GM12892 (cell line): ENCODE results near the gene COMMD3.
A peak's percentile ranks its signal among the peaks of the same experiment; 100 is the strongest.
"Not testable (repeated sequence)": the region's sequence is repeated elsewhere in the genome, so short reads cannot be mapped to it uniquely, and the experiment has no call there.

ENCODE experiments used
- DNase-seq: peaks from one replicate; pipeline ENCODE4 v3.0.0; 2011; ENCODE audit not compliant: insufficient read length
- FAIRE-seq: peaks from 2 replicates; lab custom pipeline; 2011; peaks lifted over from hg19 to GRCh38; lab: Jason Lieb, UNC
- POLR2A ChIP-seq: IDR thresholded peaks from 2 replicates; pipeline ENCODE4 v1.6.1; 2011; ENCODE audit warnings: low read depth, low read length, control low read depth
- POLR2AphosphoS5 ChIP-seq: IDR thresholded peaks from 2 replicates; pipeline ENCODE4 v1.6.1; 2011; ENCODE audit warnings: low read depth, low read length, control low read depth
- TAF1 ChIP-seq: IDR thresholded peaks from 2 replicates; pipeline ENCODE4 v1.6.1; 2011; ENCODE audit warnings: low read depth, mild to moderate bottlenecking, control low read depth, low read length, borderline replicate concordance

COMMD3 gene

GRCh38 chr10:22342421-22342820 is 26.2 kb downstream of the COMMD3 start:
- no peak for DNase-seq
- TF ChIP-seq TAF1 = no peak
- TF ChIP-seq POLR2A = no peak
- FAIRE-seq = peak; percentile 50

DNA sequence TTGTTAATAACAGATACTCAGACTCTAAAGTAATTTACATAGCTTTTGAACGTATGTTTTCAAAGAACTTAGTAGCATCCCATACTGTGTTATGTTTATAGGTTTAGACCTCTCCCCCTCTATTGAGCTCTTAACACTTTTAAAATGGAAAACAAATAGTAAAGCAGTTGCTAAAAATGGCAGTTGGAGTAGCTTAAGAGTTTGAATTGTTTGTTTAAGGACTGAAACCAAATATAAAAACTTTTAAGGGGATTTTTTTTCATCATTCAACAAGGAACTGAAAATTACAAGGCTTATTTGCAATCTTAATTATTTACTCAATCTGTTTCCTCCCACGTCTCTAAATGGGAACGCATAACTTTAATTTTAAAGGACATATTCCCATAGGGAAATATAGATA is 27.5 kb downstream of the COMMD3 start:
- no peak for DNase-seq
- TF ChIP-seq POLR2AphosphoS5 = no peak
- no peak for TF ChIP-seq POLR2A
- no peak for TF ChIP-seq TAF1
- peak; percentile 77 for FAIRE-seq

DNA sequence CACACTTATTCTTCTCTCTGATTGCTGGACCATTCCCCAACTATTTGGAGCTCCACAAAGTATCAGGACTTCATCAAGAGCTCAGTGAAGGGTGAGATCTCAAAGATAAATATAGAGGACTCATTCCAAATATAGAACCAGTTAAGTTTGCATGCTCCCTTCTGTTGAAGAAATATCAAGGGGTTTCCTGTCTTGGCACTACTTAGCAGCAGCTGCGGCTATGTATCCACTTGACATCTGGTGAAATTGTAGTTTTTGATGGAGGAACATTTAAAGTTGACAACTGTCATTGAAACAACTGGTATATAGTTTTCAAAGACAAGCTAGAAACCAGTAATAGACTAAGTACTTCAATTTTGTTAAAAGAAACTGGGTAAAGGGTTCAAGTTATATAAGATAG is 28.1 kb downstream of the COMMD3 start:
- no peak for TF ChIP-seq POLR2AphosphoS5
- no peak for TF ChIP-seq TAF1
- no peak for TF ChIP-seq POLR2A
- DNase-seq (no peak), FAIRE-seq (peak; percentile 85)

DNA sequence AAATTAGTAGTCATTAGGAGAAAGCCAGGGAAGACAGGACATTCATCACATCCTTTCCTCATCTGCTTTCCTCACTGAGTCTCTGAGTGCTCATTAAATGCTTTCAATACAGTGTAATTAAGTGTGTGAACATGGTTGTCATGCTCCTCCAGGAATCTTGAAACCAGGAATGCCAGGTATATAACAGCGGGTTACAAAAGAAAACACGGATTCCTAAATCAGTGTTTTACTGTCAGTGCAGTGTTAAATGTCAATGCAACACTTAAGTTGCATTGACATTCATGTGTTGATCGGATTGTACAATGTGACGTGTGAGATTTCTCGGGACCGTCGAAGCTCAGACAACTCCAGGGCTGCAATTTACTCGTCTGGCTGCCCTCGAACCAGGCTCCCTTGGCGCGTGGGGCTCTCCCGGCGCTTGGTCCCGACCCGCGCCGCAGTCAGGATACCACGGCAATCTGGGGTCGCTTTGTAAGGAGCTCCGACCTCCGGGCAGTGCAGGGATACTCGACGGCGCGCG is 28.7 kb downstream of the COMMD3 start:
- TF ChIP-seq POLR2AphosphoS5 (no peak), TAF1 (no peak), POLR2A (no peak)
- DNase-seq (no peak), FAIRE-seq (no peak)

DNA sequence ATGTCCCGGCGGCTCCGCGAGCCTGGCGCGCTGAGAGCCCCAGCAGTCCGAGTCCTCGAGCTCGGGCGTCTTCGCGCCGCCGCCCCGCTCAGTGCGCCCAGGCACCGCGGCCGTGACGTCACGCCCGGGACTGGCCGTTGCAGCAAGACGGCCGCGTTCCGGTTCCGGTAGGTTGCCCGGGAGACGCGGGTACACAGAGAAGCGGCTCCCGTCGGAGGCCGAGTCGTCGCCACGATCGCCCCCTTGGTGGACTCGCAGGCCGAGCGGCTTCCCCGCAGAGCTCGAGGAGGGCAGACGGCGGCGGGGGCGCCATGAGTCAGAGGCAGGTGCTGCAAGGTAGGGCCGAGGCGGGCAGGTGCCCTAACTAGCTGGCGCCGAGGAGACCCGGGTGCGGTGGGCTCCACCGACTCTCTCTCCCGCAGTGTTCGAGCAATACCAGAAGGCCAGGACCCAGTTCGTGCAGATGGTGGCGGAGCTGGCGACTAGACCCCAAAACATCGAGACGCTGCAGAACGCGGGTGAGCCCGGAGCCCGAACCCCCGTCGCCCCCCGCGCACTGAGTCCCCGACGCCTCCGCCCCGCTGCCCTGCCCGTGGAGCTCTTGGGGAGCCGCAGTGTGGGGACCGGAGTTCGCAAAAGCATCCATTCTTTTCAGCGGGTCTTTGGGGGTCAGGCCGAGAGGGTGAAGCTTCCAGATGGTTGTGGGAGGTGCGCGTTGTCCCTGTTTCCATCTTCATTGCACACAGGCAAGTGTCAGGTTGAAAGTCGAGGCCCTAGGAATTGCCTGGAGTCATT is 29.3 kb downstream of the COMMD3 start, which contains the start of gene SPAG6:
TSS of gene SPAG6 (plus strand) at position 196 of the 795 bp plus-strand sequence. CDS start at position 312, 116 bp downstream.
- peak; percentile 87 for FAIRE-seq
- DNase-seq = no peak
- no peak for TF ChIP-seq TAF1
- no peak for TF ChIP-seq POLR2A
- no peak for TF ChIP-seq POLR2AphosphoS5

DNA sequence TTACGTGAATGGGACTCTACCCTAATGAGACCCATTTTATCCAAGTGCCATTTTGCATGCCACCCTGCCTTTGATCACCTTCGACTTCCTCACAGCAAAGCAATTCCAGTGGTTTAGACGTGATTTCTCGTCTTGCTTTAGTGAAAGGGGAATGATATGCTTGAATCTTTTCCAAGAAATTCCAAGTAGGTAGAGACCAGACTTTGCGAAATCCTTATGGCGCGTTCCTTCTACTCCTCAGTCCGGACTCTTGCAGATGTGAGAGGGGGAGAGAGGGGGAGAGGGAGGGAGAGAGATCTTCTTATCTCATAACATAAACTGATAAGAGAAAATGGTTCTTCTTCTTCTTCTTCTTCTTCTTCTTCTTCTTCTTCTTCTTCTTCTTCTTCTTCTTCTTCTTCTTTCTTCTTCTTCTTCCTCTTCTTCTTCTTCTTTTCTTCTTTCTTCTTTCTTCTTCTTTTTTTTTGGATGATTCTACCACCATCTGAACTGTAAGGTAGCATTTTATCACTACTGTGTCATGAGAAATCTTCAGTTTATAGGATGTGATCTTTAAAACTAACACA is 30.0 kb downstream of the COMMD3 start:
- DNase-seq (no peak), FAIRE-seq (peak; percentile 9)
- TF ChIP-seq POLR2A (no peak), TAF1 (no peak), POLR2AphosphoS5 (no peak)

GRCh38 chr10:22349755-22350154 is 33.6 kb downstream of the COMMD3 start:
- no peak for TF ChIP-seq TAF1
- TF ChIP-seq POLR2AphosphoS5 = no peak
- TF ChIP-seq POLR2A = no peak
- FAIRE-seq (no peak), DNase-seq (no peak)

- no peak for TF ChIP-seq TAF1
- no peak for TF ChIP-seq POLR2A
- no peak for TF ChIP-seq POLR2AphosphoS5
- no peak for FAIRE-seq
- no peak for DNase-seq
Observed at GRCh38 chr10:22351131-22351703, 35.0 kb downstream of the COMMD3 start.

GRCh38 chr10:22356324-22356873 is 40.2 kb downstream of the COMMD3 start:
- TF ChIP-seq POLR2A (no peak), POLR2AphosphoS5 (no peak), TAF1 (no peak)
- FAIRE-seq = no peak
- DNase-seq = no peak

- DNase-seq, FAIRE-seq: not testable (repeated sequence)
Observed at GRCh38 chr10:22357770-22358169, 41.6 kb downstream of the COMMD3 start.

GRCh38 chr10:22363305-22363704 is 47.1 kb downstream of the COMMD3 start:
- TF ChIP-seq POLR2A (no peak), TAF1 (no peak), POLR2AphosphoS5 (no peak)
- FAIRE-seq (no peak), DNase-seq (no peak)
